ENCODE measurements around the gene C11orf24. TPM values are rescaled to one million over a fixed set of nuclear protein-coding genes. Genes with fewer than 3 reads are reported as not detected.

The C11orf24 gene
- polyA plus RNA-seq, 1 of the 3 experiments (the other 2 are of a cell fraction): 50.9 TPM

DNA sequence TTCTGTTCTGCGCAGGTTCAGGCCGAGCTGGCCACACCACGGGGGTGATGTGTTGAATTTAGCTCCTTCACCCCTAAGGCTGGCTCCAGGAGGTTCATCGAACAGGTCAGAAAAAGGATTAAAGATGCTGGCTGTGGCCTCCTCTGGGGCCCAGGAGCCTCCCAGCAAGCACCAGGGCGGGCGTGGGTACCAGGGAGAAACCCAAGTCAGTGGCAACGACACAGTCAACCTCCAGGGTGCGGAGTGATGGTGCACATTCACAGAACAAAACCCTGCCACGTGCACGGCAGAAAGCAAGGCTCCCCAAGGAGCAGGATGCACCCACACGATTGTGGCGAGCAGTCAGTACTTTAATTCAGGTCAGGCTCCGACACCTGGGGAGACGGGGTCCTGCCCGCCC, 10.8 kb downstream of the C11orf24 start:
- no peak overlapping the region for H3K4me3 ChIP-seq (ENCODE audit: low read depth in 2 of 2, low read length in 1 of 2)
- WGBS (ENCODE audit: low lambda C conversion rate): 90% methylated on average over 11 of the region's 15 CpGs
- no peak for TF ChIP-seq TAF1 (IDR thresholded peaks at IDR 0.05; ENCODE audit: borderline replicate concordance, low read depth, low read length)
- no peak for TF ChIP-seq RXRA (IDR thresholded peaks at IDR 0.05; ENCODE audit: borderline replicate concordance, low read depth)
- TF ChIP-seq, protein P1, sequence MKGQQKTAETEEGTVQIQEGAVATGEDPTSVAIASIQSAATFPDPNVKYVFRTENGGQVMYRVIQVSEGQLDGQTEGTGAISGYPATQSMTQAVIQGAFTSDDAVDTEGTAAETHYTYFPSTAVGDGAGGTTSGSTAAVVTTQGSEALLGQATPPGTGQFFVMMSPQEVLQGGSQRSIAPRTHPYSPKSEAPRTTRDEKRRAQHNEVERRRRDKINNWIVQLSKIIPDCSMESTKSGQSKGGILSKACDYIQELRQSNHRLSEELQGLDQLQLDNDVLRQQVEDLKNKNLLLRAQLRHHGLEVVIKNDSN (IDR thresholded peaks at IDR 0.05; ENCODE audit: borderline replicate concordance, low read depth): no peak
- no peak for TF ChIP-seq FOXJ3 (CRISPR knock-in tag; IDR thresholded peaks at IDR 0.05)
- TF ChIP-seq RFX5 (IDR thresholded peaks at IDR 0.05; ENCODE audit: low read length): no peak
- TF ChIP-seq EP300 (IDR thresholded peaks at IDR 0.05; ENCODE audit: borderline replicate concordance in 1 of 2, low read depth in 1 of 2, low read length in 1 of 2): no peak
- no peak for TF ChIP-seq SIN3A (IDR thresholded peaks at IDR 0.05; ENCODE audit: borderline replicate concordance, low read depth, low read length)
- TF ChIP-seq, protein P2, sequence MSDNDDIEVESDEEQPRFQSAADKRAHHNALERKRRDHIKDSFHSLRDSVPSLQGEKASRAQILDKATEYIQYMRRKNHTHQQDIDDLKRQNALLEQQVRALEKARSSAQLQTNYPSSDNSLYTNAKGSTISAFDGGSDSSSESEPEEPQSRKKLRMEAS (IDR thresholded peaks at IDR 0.05; ENCODE audit: low read depth): no peak
- H3K4me2 ChIP-seq: no peak overlapping the region
- H3K27ac ChIP-seq (ENCODE audit: low read depth in 2 of 2, low read length in 1 of 2): no peak overlapping the region
- no peaks in the 10 kb centered on the region for H3F3A ChIP-seq (replicated peaks; ENCODE audit: insufficient read depth)
- H3K4me1 ChIP-seq (ENCODE audit: control insufficient read depth in 1 of 2, insufficient read depth in 2 of 2, low read depth in 1 of 2, low read length in 1 of 2): peaks cover 0 to 4% of the 10 kb centered on the region in 2 experiments; a peak in 2 of 4 replicates
- H3K9me3 ChIP-seq: no peaks in the 10 kb centered on the region
- ChIA-PET CTCF (interaction anchor here (1.0 to 11.3 kb wide), 4 partner anchors 10 to 123 kb away, joined by 3 to 170 read pairs (median 26); partner anchors contain the start of gene C11orf24), POLR2A (no interaction called here)
- H2AFZ ChIP-seq (ENCODE audit: low read depth): no peak overlapping the region
- H3K79me2 ChIP-seq (ENCODE audit: insufficient read depth): peaks cover 8% of the 10 kb centered on the region; the same call in 1 of the 2 replicates
- H4K20me1 ChIP-seq (ENCODE audit: insufficient read depth): no peaks in the 10 kb centered on the region
- DNase-seq: no peak
- H3K36me3 ChIP-seq (replicated peaks in 1 of 2; ENCODE audit: control insufficient read depth in 1 of 2, insufficient read depth in 2 of 2, low read length in 1 of 2): peaks cover 10 to 40% of the 10 kb centered on the region in 2 experiments
- H3K27me3 ChIP-seq (ENCODE audit: insufficient read depth): no peaks in the 10 kb centered on the region
- no peaks in the 10 kb centered on the region for H3K9me2 ChIP-seq
- H3K9ac ChIP-seq: no peak overlapping the region

DNA sequence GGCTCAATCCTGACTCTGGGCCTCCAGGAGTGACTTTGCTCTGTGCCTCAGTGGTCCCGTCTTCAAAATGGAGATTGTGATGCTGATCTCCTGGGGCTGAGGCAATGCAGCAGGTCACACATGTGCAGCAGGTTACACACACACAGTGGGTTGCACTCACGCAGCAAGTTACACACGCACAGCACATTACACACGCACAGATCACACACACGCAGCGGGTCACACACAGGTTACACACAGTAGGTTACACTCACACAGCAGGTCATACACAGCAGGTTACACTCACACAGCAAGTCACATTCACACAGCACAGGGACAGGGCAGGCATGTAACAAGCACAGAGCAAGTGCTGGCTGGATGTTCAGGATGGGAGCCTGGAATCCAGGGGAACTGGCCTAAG, 11.3 kb downstream of the C11orf24 start:
- Histone ChIP-seq H3K79me2 (ENCODE audit: insufficient read depth) (peaks cover 3% of the 10 kb centered on the region; the same call in 1 of the 2 replicates), H3K36me3 (replicated peaks in 1 of 2; ENCODE audit: control insufficient read depth in 1 of 2, insufficient read depth in 2 of 2, low read length in 1 of 2) (peaks cover 7 to 36% of the 10 kb centered on the region in 2 experiments), H3K27me3 (ENCODE audit: insufficient read depth) (no peaks in the 10 kb centered on the region), H3K4me1 (ENCODE audit: control insufficient read depth in 1 of 2, insufficient read depth in 2 of 2, low read depth in 1 of 2, low read length in 1 of 2) (peaks cover 0 to 4% of the 10 kb centered on the region in 2 experiments; a peak in 2 of 4 replicates), H3K4me3 (ENCODE audit: low read depth in 2 of 2, low read length in 1 of 2) (no peak overlapping the region), H2AFZ (ENCODE audit: low read depth) (no peak overlapping the region), H3K9me2 (no peaks in the 10 kb centered on the region), H3K4me2 (no peak overlapping the region), H4K20me1 (ENCODE audit: insufficient read depth) (no peaks in the 10 kb centered on the region), H3K27ac (ENCODE audit: low read depth in 2 of 2, low read length in 1 of 2) (no peak overlapping the region), H3F3A (replicated peaks; ENCODE audit: insufficient read depth) (no peaks in the 10 kb centered on the region), H3K9ac (no peak overlapping the region), H3K9me3 (no peaks in the 10 kb centered on the region)
- ChIA-PET CTCF (interaction anchor here (0.7 to 11.3 kb wide), 3 partner anchors 10 to 113 kb away, joined by 3 to 170 read pairs (median 50); partner anchors contain the start of gene C11orf24), POLR2A (no interaction called here)
- DNase-seq: no peak
- TF ChIP-seq SMC3 (IDR thresholded peaks at IDR 0.05; ENCODE audit: low read depth, low read length) (no peak), GABPA (IDR thresholded peaks at IDR 0.05; ENCODE audit: low read depth) (no peak), SIN3A (IDR thresholded peaks at IDR 0.05; ENCODE audit: borderline replicate concordance, low read depth, low read length) (no peak), GATA2 (CRISPR knock-in tag; IDR thresholded peaks at IDR 0.05) (no peak), JUND (IDR thresholded peaks at IDR 0.05) (no peak)
- TF ChIP-seq, protein P3, sequence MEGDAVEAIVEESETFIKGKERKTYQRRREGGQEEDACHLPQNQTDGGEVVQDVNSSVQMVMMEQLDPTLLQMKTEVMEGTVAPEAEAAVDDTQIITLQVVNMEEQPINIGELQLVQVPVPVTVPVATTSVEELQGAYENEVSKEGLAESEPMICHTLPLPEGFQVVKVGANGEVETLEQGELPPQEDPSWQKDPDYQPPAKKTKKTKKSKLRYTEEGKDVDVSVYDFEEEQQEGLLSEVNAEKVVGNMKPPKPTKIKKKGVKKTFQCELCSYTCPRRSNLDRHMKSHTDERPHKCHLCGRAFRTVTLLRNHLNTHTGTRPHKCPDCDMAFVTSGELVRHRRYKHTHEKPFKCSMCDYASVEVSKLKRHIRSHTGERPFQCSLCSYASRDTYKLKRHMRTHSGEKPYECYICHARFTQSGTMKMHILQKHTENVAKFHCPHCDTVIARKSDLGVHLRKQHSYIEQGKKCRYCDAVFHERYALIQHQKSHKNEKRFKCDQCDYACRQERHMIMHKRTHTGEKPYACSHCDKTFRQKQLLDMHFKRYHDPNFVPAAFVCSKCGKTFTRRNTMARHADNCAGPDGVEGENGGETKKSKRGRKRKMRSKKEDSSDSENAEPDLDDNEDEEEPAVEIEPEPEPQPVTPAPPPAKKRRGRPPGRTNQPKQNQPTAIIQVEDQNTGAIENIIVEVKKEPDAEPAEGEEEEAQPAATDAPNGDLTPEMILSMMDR (IDR thresholded peaks at IDR 0.05): no peak
- TF ChIP-seq, protein P4, sequence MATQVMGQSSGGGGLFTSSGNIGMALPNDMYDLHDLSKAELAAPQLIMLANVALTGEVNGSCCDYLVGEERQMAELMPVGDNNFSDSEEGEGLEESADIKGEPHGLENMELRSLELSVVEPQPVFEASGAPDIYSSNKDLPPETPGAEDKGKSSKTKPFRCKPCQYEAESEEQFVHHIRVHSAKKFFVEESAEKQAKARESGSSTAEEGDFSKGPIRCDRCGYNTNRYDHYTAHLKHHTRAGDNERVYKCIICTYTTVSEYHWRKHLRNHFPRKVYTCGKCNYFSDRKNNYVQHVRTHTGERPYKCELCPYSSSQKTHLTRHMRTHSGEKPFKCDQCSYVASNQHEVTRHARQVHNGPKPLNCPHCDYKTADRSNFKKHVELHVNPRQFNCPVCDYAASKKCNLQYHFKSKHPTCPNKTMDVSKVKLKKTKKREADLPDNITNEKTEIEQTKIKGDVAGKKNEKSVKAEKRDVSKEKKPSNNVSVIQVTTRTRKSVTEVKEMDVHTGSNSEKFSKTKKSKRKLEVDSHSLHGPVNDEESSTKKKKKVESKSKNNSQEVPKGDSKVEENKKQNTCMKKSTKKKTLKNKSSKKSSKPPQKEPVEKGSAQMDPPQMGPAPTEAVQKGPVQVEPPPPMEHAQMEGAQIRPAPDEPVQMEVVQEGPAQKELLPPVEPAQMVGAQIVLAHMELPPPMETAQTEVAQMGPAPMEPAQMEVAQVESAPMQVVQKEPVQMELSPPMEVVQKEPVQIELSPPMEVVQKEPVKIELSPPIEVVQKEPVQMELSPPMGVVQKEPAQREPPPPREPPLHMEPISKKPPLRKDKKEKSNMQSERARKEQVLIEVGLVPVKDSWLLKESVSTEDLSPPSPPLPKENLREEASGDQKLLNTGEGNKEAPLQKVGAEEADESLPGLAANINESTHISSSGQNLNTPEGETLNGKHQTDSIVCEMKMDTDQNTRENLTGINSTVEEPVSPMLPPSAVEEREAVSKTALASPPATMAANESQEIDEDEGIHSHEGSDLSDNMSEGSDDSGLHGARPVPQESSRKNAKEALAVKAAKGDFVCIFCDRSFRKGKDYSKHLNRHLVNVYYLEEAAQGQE (IDR thresholded peaks at IDR 0.05; ENCODE audit: low read depth, low read length): no peak
- TF ChIP-seq, protein P2 (IDR thresholded peaks at IDR 0.05; ENCODE audit: low read depth): no peak
- TF ChIP-seq, protein P5, sequence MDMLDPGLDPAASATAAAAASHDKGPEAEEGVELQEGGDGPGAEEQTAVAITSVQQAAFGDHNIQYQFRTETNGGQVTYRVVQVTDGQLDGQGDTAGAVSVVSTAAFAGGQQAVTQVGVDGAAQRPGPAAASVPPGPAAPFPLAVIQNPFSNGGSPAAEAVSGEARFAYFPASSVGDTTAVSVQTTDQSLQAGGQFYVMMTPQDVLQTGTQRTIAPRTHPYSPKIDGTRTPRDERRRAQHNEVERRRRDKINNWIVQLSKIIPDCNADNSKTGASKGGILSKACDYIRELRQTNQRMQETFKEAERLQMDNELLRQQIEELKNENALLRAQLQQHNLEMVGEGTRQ (IDR thresholded peaks at IDR 0.05; ENCODE audit: borderline replicate concordance, low read depth, low read length): no peak
- WGBS (ENCODE audit: low lambda C conversion rate): 100% methylated on average over 6 of the region's 6 CpGs

All from SK-N-SH (cell line).